CD4-positive, alpha-beta T cell (primary cell): ENCODE data around the gene MPG. TPM values are rescaled to one million over a fixed set of nuclear protein-coding genes. Genes with fewer than 3 reads are reported as not detected.
"Not testable (repeated sequence)": the region's sequence is repeated elsewhere in the genome, so short reads cannot be mapped to it uniquely, and the experiment has no call there.

Experiments used
- ATAC-seq: fragments of 200-7000 bp; cut with Tn5 transposase; one replicate; pipeline ENCODE4 v1.10.0; 2022; ENCODE audit warnings: mild to moderate bottlenecking; ENCODE audit not compliant: poor library complexity
- CTCF ChIA-PET: fragments of 350-600 bp; sonication (Branson Sonifier 250); formaldehyde crosslinking; loops from one replicate; lab custom pipeline; 2021; ENCODE audit warnings: antibody characterized with exemption, inconsistent platforms; lab: Charles Lee
- POLR2A ChIA-PET: fragments of 350-600 bp; sonication (Branson Sonifier 250); formaldehyde crosslinking; loops from one replicate; lab custom pipeline; 2021; ENCODE audit warnings: antibody characterized with exemption, inconsistent platforms; lab: Charles Lee
- DNase-seq, 14 experiments: peaks; one replicate each; pipeline ENCODE4 v3.0.0-alpha.2; 2013 to 2020; ENCODE audit warnings: mixed read lengths in 2 of 14
- H3K27ac ChIP-seq, 2 donors: one replicate each; pipeline versions ENCODE4 v1.5.1 to v1.7.0; 2013; ENCODE audit warnings: low read length in 2 of 2, low read depth in 1 of 2, mild to moderate bottlenecking in 1 of 2
- H3K27me3 ChIP-seq, 2 experiments: 1 replicate in 1 of 2; 2 replicates in 1 of 2; pipeline versions ENCODE4 v1.6.1 to v1.7.0; 2013; ENCODE audit warnings: low read length in 2 of 2, control low read depth in 1 of 2, mild to moderate bottlenecking in 1 of 2, moderate library complexity in 1 of 2; ENCODE audit not compliant: insufficient read depth in 2 of 2, control insufficient read depth in 1 of 2
- H3K36me3 ChIP-seq: one replicate; pipeline ENCODE4 v1.6.1; 2013; ENCODE audit warnings: low read length, control low read depth; ENCODE audit not compliant: insufficient read depth
- H3K4me1 ChIP-seq: one replicate; pipeline ENCODE4 v1.6.1; 2013; ENCODE audit warnings: low read length, control low read depth; ENCODE audit not compliant: insufficient read depth
- H3K4me3 ChIP-seq: one replicate; pipeline ENCODE4 v1.5.1; 2013; ENCODE audit warnings: mild to moderate bottlenecking, low read length, moderate library complexity
- H3K9me3 ChIP-seq, 2 experiments: 1 replicate in 1 of 2; 2 replicates in 1 of 2; pipeline versions ENCODE4 v1.6.1 to v1.7.0; 2013; ENCODE audit warnings: low read length in 2 of 2, mild to moderate bottlenecking in 2 of 2, control low read depth in 1 of 2, moderate library complexity in 1 of 2; ENCODE audit not compliant: control insufficient read depth in 1 of 2, insufficient read depth in 1 of 2
- H3K27ac Mint-ChIP-seq: one replicate; pipeline ENCODE4 v1.8.0; 2020; ENCODE audit warnings: mixed read lengths
- H3K27me3 Mint-ChIP-seq: one replicate; pipeline ENCODE4 v1.8.0; 2021; ENCODE audit warnings: mixed read lengths
- H3K36me3 Mint-ChIP-seq: one replicate; pipeline ENCODE4 v1.8.0; 2021; ENCODE audit warnings: low read depth, mixed read lengths
- H3K4me1 Mint-ChIP-seq: one replicate; pipeline ENCODE4 v1.8.0; 2021; ENCODE audit warnings: low read depth, mixed read lengths
- H3K4me3 Mint-ChIP-seq: one replicate; pipeline ENCODE4 v1.8.0; 2020; ENCODE audit warnings: mild to moderate bottlenecking, mixed read lengths
- H3K9me3 Mint-ChIP-seq: one replicate; pipeline ENCODE4 v1.8.0; 2020; ENCODE audit warnings: mixed read lengths
- CTCF ChIP-seq: fragments of 200-600 bp; IDR thresholded peaks from one replicate; pipeline ENCODE4 v1.8.0; 2022; ENCODE audit warnings: antibody characterized with exemption, mild to moderate bottlenecking
- intact Hi-C, 2 experiments: fragments of 100-400 bp; cut with DNase I in 1 of 2; cut with micrococcal nuclease in 1 of 2; formaldehyde crosslinking; loops; one replicate each; pipeline versions ENCODE4 v1.15.1 to v1.9.0; 2023 to 2025; cut with DNase I, micrococcal nuclease
- total RNA-seq, 174 experiments: library from RNA in 2 of 174; stranded (reverse) in 2 of 174; gene quantifications; one replicate each; pipeline ENCODE4 v1.2.3 and lab custom pipeline; 2021 to 2026

MPG gene
- total RNA-seq, 2 experiments from 2014 or later: 14.1 to 17.1 TPM

- H3K4me3 Mint-ChIP-seq: no peak overlapping the region
- H3K9me3 Mint-ChIP-seq: no peaks in the 10 kb centered on the region
- H3K36me3 Mint-ChIP-seq: peaks cover 82% of the 10 kb centered on the region
- DNase-seq (no peak), ATAC-seq (no peak)
- no peak overlapping the region for H3K27ac ChIP-seq
- H3K36me3 ChIP-seq: peaks cover 43% of the 10 kb centered on the region
- H3K27me3 ChIP-seq: no peaks in the 10 kb centered on the region
- no peaks in the 10 kb centered on the region for H3K9me3 ChIP-seq
- ChIA-PET POLR2A (interaction anchor here (0.7 kb wide), 1 partner anchor 8 kb away, joined by 4 read pairs; the partner anchor contains the start of genes POLR3K and SNRNP25), CTCF (interaction anchor here (1.9 kb wide), 1 partner anchor 51 kb away, joined by 6 read pairs; no protein-coding TSS in a partner anchor)
- no peak overlapping the region for H3K4me3 ChIP-seq
- no peaks in the 10 kb centered on the region for H3K27me3 Mint-ChIP-seq
- peaks cover 13% of the 10 kb centered on the region for H3K4me1 ChIP-seq
- no peak overlapping the region for H3K27ac Mint-ChIP-seq
- intact Hi-C loops: no loop called here
- no peak for TF ChIP-seq CTCF
- peaks cover 15% of the 10 kb centered on the region for H3K4me1 Mint-ChIP-seq
Observed at GRCh38 chr16:45454-45853, 32.6 kb upstream of the MPG start.

DNA sequence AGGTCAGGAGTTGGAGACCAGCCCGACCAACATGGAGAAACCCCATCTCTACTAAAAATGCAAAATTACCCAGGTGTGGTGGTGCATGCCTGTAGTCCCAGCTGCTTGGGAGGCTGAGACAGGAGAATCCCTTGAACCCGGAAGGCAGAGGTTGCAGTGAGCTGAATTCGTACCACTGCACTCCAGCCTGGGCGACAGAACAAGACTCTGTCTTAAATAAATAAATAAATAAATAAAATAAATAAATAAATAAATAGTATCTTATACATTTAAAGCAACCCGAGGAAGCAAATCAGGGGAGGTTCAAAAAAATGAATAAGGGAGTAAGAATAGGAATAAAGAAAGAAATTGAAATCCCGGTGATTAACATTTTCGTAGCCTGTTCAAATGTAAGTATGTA lies 31.5 kb upstream of the MPG start:
- H3K9me3 Mint-ChIP-seq, H3K27ac ChIP-seq, H3K27ac Mint-ChIP-seq, ATAC-seq, H3K4me3 ChIP-seq, H3K27me3 Mint-ChIP-seq, POLR2A ChIA-PET, H3K4me3 Mint-ChIP-seq, intact Hi-C loops, DNase-seq, H3K9me3 ChIP-seq, H3K27me3 ChIP-seq: not testable (repeated sequence)
- H3K36me3 ChIP-seq: peaks cover 51% of the 10 kb centered on the region
- CTCF ChIA-PET: interaction anchor here (1.9 kb wide), 1 partner anchor 50 kb away, joined by 6 read pairs; no protein-coding TSS in a partner anchor
- Mint-ChIP-seq H3K36me3 (peaks cover 87% of the 10 kb centered on the region), H3K4me1 (peaks cover 25% of the 10 kb centered on the region)
- H3K4me1 ChIP-seq: peaks cover 23% of the 10 kb centered on the region

DNA sequence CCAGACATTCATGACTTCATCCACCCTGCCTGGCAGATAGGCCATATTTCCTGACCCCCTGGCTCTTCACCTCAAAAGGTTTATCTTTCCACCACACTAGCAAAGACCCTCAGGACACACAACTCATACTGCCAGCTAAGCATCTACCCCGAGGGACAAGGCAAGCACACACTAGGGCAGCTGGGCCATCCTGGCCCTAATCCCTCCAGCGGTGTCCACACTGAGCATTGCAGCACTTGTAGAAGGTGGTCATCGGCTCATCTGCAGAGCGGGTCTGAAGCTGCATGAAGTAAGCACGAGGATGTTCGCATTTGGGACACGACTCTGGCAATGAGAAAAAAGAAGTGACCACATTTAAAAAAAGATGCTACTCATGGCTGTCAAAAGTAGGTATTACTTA lies 30.8 kb upstream of the MPG start:
- no peak for TF ChIP-seq CTCF
- peaks cover 25% of the 10 kb centered on the region for H3K4me1 ChIP-seq
- no peaks in the 10 kb centered on the region for H3K27me3 Mint-ChIP-seq
- no peaks in the 10 kb centered on the region for H3K9me3 Mint-ChIP-seq
- no peaks in the 10 kb centered on the region for H3K27me3 ChIP-seq
- intact Hi-C loops: no loop called here
- peaks cover 25% of the 10 kb centered on the region for H3K4me1 Mint-ChIP-seq
- ATAC-seq: no peak
- no peak overlapping the region for H3K4me3 ChIP-seq
- peaks cover 80% of the 10 kb centered on the region for H3K36me3 Mint-ChIP-seq
- ChIA-PET CTCF (interaction anchor here (0.7 to 1.9 kb wide), 2 partner anchors 49 to 50 kb away, joined by 5 to 6 read pairs; no protein-coding TSS in a partner anchor), POLR2A (no interaction called here)
- DNase-seq: no peak
- peaks cover 48% of the 10 kb centered on the region for H3K36me3 ChIP-seq
- no peak overlapping the region for H3K27ac ChIP-seq
- H3K27ac Mint-ChIP-seq: no peak overlapping the region
- no peaks in the 10 kb centered on the region for H3K9me3 ChIP-seq
- H3K4me3 Mint-ChIP-seq: no peak overlapping the region
